ENCODE data around the gene KLHL40.

The KLHL40 gene

GRCh38 chr3:42685363-42685881 lies at the start of gene KLHL40:
Gene KLHL40, plus strand, starts transcription at chr3:42685537. Its CDS starts 82 bp downstream, at chr3:42685619.
- no peak for DNase-seq (ENCODE audit: low read depth in 4 of 4, low spot score in 1 of 4)

GRCh38 chr3:42637001-42637400 lies 48.3 kb upstream of the KLHL40 start:
- no peak for DNase-seq (ENCODE audit: low read depth in 4 of 4, low spot score in 1 of 4)

- no peak for DNase-seq (ENCODE audit: low read depth in 4 of 4, low spot score in 1 of 4)
These were observed 46.9 kb upstream of the KLHL40 start for GRCh38 chr3:42638339-42638842.

GRCh38 chr3:42639192-42639591 lies 46.1 kb upstream of the KLHL40 start:
- DNase-seq (ENCODE audit: low read depth in 4 of 4, low spot score in 1 of 4): no peak

GRCh38 chr3:42640129-42640528 lies 45.2 kb upstream of the KLHL40 start:
- no peak for DNase-seq (ENCODE audit: low read depth in 4 of 4, low spot score in 1 of 4)

- DNase-seq (ENCODE audit: low read depth in 4 of 4, low spot score in 1 of 4): no peak
These were observed 44.5 kb upstream of the KLHL40 start for GRCh38 chr3:42640771-42641370.

- no peak for DNase-seq (ENCODE audit: low read depth in 4 of 4, low spot score in 1 of 4)
These were observed 37.4 kb upstream of the KLHL40 start for GRCh38 chr3:42647821-42648459.

- DNase-seq (ENCODE audit: low read depth in 4 of 4, low spot score in 1 of 4): no peak
These were observed 36.3 kb upstream of the KLHL40 start for GRCh38 chr3:42649006-42649405.

GRCh38 chr3:42649783-42650182 lies 35.6 kb upstream of the KLHL40 start:
- no peak for DNase-seq (ENCODE audit: low read depth in 4 of 4, low spot score in 1 of 4)

- no peak for DNase-seq (ENCODE audit: low read depth in 4 of 4, low spot score in 1 of 4)
These were observed 33.9 kb upstream of the KLHL40 start for GRCh38 chr3:42651248-42652091.

- DNase-seq (ENCODE audit: low read depth in 4 of 4, low spot score in 1 of 4): no peak
These were observed 33.1 kb upstream of the KLHL40 start for GRCh38 chr3:42652251-42652610.

- DNase-seq (ENCODE audit: low read depth in 4 of 4, low spot score in 1 of 4): no peak
These were observed 32.6 kb upstream of the KLHL40 start for GRCh38 chr3:42652611-42653302.

GRCh38 chr3:42653303-42653559 lies 32.1 kb upstream of the KLHL40 start:
- DNase-seq (ENCODE audit: low read depth in 4 of 4, low spot score in 1 of 4): no peak

GRCh38 chr3:42653560-42654330 lies 31.6 kb upstream of the KLHL40 start, which contains the start of gene ZBTB47:
Gene ZBTB47, plus strand, starts transcription at chr3:42653697. Its CDS starts 4,659 bp downstream, at chr3:42658356.
- DNase-seq (ENCODE audit: low read depth in 4 of 4, low spot score in 1 of 4): no peak

GRCh38 chr3:42654331-42655201 lies 30.8 kb upstream of the KLHL40 start:
- DNase-seq (ENCODE audit: low read depth in 4 of 4, low spot score in 1 of 4): no peak

GRCh38 chr3:42655331-42655888 lies 29.9 kb upstream of the KLHL40 start:
- no peak for DNase-seq (ENCODE audit: low read depth in 4 of 4, low spot score in 1 of 4)

GRCh38 chr3:42655980-42656679 lies 29.2 kb upstream of the KLHL40 start:
- DNase-seq (ENCODE audit: low read depth in 4 of 4, low spot score in 1 of 4): no peak

GRCh38 chr3:42656680-42657610 lies 28.4 kb upstream of the KLHL40 start:
- DNase-seq (ENCODE audit: low read depth in 4 of 4, low spot score in 1 of 4): no peak
